ENCODE measurements around the gene ZDHHC23. TPM values are rescaled to one million over a fixed set of nuclear protein-coding genes. Genes with fewer than 3 reads are reported as not detected.

The ZDHHC23 gene, protein sequence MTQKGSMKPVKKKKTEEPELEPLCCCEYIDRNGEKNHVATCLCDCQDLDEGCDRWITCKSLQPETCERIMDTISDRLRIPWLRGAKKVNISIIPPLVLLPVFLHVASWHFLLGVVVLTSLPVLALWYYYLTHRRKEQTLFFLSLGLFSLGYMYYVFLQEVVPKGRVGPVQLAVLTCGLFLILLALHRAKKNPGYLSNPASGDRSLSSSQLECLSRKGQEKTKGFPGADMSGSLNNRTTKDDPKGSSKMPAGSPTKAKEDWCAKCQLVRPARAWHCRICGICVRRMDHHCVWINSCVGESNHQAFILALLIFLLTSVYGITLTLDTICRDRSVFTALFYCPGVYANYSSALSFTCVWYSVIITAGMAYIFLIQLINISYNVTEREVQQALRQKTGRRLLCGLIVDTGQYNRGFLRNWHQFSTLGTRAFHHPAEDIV
- polyA plus RNA-seq (ENCODE audit: insufficient read length in 4 of 4), result 10 to 100 TPM in 3 of 4 donors, under 1 TPM in 1; 0.82 to 13.1 (median 11.5) TPM

- DNase-seq (ENCODE audit: low read depth in 4 of 4, low spot score in 3 of 4), result peak in 1 of 4 donors; percentile 24
Measured at GRCh38 chr3:113947372-113948014, at the start of gene ZDHHC23. TSS of gene ZDHHC23 (plus strand) at chr3:113948013. CDS start at chr3:113948803, 790 bp downstream.

GRCh38 chr3:113898892-113899291, 48.9 kb upstream of the ZDHHC23 start:
- DNase-seq (ENCODE audit: low read depth in 4 of 4, low spot score in 3 of 4), result no peak

DNA sequence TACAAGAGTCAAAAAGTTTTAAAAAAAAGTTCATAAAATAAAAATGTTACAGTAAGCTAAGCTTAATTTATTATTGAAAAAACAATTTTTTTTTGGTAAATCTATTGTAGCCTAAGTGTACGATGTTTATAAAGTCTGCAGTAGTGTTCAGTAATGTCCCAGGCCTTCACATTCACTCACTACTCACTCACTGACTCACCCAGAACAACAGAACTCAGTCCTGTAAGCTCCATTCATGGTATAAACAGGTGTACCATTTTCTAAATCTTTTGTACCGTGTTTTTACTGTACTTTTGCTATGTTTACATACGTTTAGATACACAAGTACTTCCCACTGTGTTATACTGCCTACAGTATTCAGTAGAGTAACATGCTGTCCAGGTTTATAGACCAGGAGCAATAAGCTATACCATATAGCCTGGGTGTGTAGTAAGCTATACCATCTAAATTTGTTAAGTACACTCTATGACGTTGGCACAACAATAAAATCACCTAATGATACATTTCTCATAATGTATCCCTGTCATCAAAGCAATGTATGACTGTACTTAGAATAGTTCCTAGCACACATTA, 41.2 kb upstream of the ZDHHC23 start:
- no peak for DNase-seq (ENCODE audit: low read depth in 4 of 4, low spot score in 3 of 4)

- DNase-seq (ENCODE audit: low read depth in 4 of 4, low spot score in 3 of 4), result no peak
Measured at GRCh38 chr3:113908133-113908532, 39.7 kb upstream of the ZDHHC23 start.

DNA sequence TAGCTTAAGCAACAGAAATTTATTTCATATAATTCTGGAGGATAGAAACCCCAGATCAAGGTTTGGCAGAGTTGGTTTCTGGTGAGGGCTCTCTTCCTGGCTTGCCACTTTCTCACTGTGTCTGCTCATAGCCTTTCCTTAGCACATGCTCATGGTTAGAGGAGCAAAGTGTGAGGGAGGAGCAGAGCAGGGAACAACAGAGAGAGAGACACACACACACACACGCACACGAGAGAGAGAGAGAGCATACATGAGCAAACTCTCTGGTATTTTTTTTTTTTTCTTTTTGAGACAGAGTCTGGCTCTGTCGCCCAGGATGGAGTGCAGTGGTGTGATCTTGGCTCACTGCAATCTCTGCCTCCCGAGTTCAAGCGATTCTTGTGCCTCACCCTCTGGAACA, 36.8 kb upstream of the ZDHHC23 start:
- DNase-seq (ENCODE audit: low read depth in 4 of 4, low spot score in 3 of 4), result no peak

DNA sequence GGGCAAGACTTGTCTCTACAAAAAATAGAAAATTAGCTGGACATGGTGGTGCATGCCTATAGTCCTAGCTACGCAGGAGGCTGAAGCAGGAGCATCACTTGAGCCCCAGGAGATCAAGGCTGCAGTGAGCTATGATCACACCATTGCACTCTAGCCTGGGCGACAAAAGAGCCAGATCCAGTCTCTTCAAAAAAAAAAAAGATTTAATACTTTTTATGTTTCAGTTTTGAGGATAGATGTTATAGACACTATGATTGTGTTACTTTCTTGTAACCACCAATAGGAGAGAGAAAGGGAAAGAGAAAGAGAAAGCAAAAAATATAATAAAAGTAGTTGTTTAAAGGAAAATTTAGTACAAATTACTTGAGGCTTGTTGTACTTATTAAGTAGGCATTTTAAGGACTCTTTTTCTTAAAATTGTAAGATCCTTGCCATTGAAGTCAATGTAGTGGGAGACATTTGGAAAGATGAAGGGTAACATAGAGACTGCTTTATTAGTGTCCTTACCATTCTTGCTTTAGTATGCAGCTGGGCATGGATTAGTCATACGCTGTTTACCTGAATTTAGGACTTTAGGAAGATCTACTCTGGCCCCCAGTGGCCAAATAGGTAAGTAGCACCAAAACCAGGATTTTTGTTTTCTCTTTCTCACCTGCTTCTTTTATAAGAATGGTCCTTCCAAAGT, 35.1 kb upstream of the ZDHHC23 start:
- peak in 3 of 4 donors; percentile 20 to 35 (median 22) for DNase-seq (ENCODE audit: low read depth in 4 of 4, low spot score in 3 of 4)

GRCh38 chr3:113914646-113915045, 33.2 kb upstream of the ZDHHC23 start:
- no peak for DNase-seq (ENCODE audit: low read depth in 4 of 4, low spot score in 3 of 4)

DNA sequence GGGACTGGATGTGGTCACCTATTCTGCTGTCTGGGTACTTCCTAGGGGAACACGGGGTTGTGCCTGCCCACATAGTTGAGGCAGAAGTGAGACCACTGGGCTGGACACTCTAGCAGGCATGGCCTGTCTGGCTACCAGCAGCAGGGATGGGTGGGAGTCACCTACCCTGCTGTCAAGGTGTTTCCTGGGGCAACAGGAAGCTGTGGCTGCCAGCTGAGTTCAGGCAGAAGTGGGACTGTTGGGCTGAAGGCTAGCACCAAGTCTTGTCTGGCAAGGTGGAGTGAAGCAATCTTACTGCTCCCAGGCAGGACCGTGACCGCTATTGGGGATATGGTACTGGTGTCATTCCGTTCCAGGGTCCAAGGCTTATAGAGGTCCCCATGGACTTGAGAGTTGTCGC, 20.3 kb upstream of the ZDHHC23 start:
- no peak for DNase-seq (ENCODE audit: low read depth in 4 of 4, low spot score in 3 of 4)

DNA sequence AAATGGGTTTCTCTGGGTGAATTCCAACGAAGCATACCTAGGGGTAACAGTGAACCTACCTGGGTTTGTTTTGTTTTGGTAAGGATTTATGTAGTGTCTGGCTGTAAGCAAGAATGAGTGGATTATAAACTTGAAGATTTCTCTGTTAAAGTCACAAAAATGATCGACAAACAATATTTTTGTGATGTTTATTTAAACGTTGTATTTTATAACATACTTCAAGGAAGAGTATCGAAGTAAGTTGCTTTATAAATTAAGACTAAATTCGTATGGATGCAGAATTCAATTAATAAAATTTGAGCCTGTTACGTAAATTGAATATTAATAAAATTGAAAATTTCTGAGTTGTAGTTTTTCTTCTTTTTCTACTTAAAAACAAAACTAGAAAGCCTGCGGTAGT, 982 bp upstream of the ZDHHC23 start:
- DNase-seq (ENCODE audit: low read depth in 4 of 4, low spot score in 3 of 4), result no peak

DNA sequence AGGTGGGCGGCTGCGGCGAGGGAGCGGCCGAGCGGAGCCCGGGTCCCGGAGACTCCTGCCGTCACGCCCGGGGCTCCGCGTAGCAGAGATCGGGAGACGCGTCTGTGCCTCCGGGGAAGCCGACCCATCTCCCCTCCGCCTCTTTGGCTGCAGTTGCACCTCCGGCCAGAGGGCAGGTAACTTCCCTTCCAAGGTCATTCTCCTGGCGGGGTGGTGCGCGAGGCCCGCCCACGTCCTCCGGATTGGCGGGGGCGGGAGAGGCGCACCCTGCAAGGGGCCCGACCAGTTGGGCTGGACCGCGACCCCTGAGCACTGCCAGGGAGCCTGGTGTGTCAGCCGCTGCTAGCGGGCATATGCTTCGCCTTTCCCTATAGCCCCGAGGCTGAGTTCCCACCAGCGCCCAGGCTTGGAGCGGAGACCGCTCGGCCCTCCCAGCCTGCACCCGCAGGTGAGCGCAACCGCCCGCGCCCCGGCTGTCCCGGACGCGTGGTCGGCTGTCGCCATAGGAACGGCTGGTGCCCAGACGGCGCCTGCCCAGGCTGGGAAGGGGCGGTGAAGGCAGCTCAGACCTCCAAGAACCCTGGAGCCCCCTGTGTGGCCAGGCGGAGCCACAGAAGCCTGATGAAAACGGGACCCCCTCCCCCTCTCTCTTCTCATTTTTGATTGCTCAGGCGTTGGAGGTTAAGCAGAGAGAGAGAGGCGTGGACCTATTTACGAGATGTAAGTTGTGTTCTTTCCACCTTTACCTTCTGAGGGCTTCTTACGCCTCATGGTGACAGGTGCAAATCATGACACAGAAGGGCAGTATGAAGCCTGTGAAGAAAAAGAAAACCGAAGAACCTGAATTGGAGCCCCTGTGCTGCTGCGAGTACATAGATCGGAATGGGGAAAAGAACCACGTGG, 453 bp downstream of the ZDHHC23 start:
- peak in 1 of 4 donors; percentile 11 for DNase-seq (ENCODE audit: low read depth in 4 of 4, low spot score in 3 of 4)

- no peak for DNase-seq (ENCODE audit: low read depth in 4 of 4, low spot score in 3 of 4)
Measured at GRCh38 chr3:113952921-113953320, 5.1 kb downstream of the ZDHHC23 start.

DNA sequence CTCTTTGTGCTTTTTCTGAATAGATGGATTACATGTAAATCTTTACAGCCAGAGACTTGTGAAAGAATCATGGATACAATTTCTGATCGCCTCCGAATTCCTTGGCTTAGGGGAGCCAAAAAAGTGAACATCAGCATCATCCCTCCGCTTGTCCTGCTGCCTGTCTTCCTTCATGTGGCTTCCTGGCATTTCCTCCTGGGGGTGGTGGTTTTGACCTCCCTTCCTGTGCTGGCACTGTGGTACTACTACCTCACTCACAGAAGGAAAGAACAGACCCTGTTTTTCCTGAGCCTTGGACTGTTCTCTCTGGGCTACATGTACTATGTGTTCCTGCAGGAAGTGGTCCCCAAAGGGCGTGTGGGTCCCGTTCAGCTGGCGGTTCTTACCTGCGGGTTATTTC, 5.9 kb downstream of the ZDHHC23 start:
- no peak for DNase-seq (ENCODE audit: low read depth in 4 of 4, low spot score in 3 of 4)

GRCh38 chr3:113954091-113954685, 6.4 kb downstream of the ZDHHC23 start:
- DNase-seq (ENCODE audit: low read depth in 4 of 4, low spot score in 3 of 4), result no peak

DNA sequence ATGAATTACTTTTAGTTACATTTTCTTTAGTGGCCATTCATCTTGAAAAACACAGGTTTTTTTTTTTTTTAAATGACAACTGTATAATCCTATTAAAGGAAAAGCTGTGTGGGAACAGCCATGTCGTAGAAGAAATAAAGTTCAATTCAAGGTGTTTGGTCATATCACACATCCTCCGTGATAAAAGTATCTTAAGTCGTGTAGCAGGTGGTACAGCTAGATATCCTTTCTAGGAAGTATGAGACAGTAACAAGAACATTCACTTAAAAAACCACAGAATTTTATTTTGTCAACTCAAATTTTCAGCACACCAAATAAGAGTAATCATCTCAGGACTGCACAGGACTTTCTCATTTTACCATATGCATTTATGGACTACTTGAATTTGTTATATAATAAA, 16.1 kb downstream of the ZDHHC23 start:
- DNase-seq (ENCODE audit: low read depth in 4 of 4, low spot score in 3 of 4), result no peak

DNA sequence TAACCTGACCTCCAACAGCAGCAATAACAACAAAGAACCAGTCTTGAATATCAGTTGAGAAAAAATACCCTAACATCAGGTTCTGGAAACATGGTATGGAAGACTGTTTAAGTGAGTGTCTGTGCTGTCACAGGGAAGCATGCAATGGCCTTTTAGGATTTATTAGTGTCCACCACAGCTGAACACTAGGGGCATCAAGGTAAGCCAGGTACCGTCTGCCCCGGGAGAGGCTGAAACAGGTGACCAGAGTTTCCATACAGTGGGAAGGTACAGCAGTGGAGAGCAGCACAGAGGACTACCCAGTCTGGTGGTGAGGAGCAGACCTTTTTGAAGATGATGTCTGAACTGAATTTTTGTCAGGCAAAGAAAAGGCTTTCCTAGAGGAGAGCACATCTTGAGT, 18.4 kb downstream of the ZDHHC23 start:
- no peak for DNase-seq (ENCODE audit: low read depth in 4 of 4, low spot score in 3 of 4)

DNA sequence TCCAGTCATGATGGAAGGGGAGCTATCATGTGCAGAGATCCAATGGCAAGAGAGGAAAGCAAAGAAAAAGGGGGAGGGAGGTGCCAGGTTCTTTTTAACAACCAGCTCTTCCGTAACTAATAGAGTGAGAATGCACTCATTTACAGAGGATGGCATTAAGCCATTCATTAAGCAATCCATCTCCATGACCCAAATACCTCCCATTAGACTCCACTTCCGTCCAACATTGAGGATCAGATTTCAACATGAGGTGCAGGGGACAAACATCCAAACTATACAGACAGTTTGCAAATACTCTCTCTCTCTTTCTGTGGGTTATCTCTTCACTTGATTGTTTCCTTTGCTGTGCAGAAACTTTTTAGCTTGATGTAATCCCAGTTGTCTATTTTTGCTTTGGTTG, 21.2 kb downstream of the ZDHHC23 start:
- no peak for DNase-seq (ENCODE audit: low read depth in 4 of 4, low spot score in 3 of 4)

- DNase-seq (ENCODE audit: low read depth in 4 of 4, low spot score in 3 of 4), result no peak
Measured at GRCh38 chr3:113977822-113978221, 30.0 kb downstream of the ZDHHC23 start.

GRCh38 chr3:113979916-113980315, 32.1 kb downstream of the ZDHHC23 start:
- no peak for DNase-seq (ENCODE audit: low read depth in 4 of 4, low spot score in 3 of 4)

- peak in 1 of 4 donors; percentile 2 for DNase-seq (ENCODE audit: low read depth in 4 of 4, low spot score in 3 of 4)
Measured at GRCh38 chr3:113981803-113982202, 34.0 kb downstream of the ZDHHC23 start.

GRCh38 chr3:113983544-113983943, 35.7 kb downstream of the ZDHHC23 start:
- DNase-seq (ENCODE audit: low read depth in 4 of 4, low spot score in 3 of 4), result no peak

Data from left renal pelvis (tissue), 4 donors.